IMR-90 (cell line): ENCODE results near the gene NOSTRIN. TPM values are rescaled to one million over a fixed set of nuclear protein-coding genes. Genes with fewer than 3 reads are reported as not detected.

Experiments used
- ATAC-seq: fragments of 200-7000 bp; cut with Tn5 transposase; 2 replicates; pipeline ENCODE4 v1.9.1; 2020; ENCODE audit warnings: low read depth, mild to moderate bottlenecking, moderate library complexity
- BruUV-seq: library from RNA; stranded (reverse); fragments of 400-500 nt; replicated peaks from 2 replicates; lab custom pipeline; 2021; lab: Mats Ljungman, UMichigan
- CTCF ChIA-PET: fragments of 300-600 bp; formaldehyde crosslinking; extraction: SDS; loops from one replicate; lab custom pipeline; 2021; ENCODE audit warnings: antibody characterized with exemption; lab: Yijun Ruan, JAX
- POLR2A ChIA-PET: fragments of 300-600 bp; sonication (Branson Sonifier 250); formaldehyde crosslinking; loops from one replicate; lab custom pipeline; 2022; ENCODE audit warnings: antibody characterized with exemption; ENCODE audit not compliant: unreplicated experiment; lab: Charles Lee
- DNase-seq: peaks from one replicate; pipeline ENCODE4 v3.0.0; 2013
- H2AFZ ChIP-seq: replicated peaks from 2 replicates; pipeline ENCODE3; 2013; ENCODE audit warnings: low read length, mild to moderate bottlenecking; ENCODE audit not compliant: poor library complexity
- H2AK5ac ChIP-seq: 2 replicates; pipeline ENCODE4 v1.6.1; 2013; ENCODE audit warnings: low read depth, low read length, inconsistent platforms
- H2AK9ac ChIP-seq: replicated peaks from 2 replicates; pipeline ENCODE3; 2013; ENCODE audit warnings: mild to moderate bottlenecking, low read depth, low read length, moderate library complexity; ENCODE audit not compliant: poor library complexity
- H2BK120ac ChIP-seq: 2 replicates; pipeline ENCODE4 v1.6.1; 2013; ENCODE audit warnings: low read depth, low read length, inconsistent platforms
- H2BK15ac ChIP-seq: 3 replicates; pipeline ENCODE4 v1.6.1; 2013; ENCODE audit warnings: low read depth, low read length, inconsistent platforms
- H2BK20ac ChIP-seq: 2 replicates; pipeline ENCODE4 v1.6.1; 2013; ENCODE audit warnings: low read depth, mild to moderate bottlenecking, inconsistent platforms, low read length, moderate library complexity
- H2BK5ac ChIP-seq: 2 replicates; pipeline ENCODE4 v1.6.1; 2013; ENCODE audit warnings: mild to moderate bottlenecking, low read depth, low read length, inconsistent platforms; ENCODE audit not compliant: poor library complexity, severe bottlenecking
- H3K14ac ChIP-seq: replicated peaks from 2 replicates; pipeline ENCODE4 v1.6.1; 2013; ENCODE audit warnings: low read depth, low read length, inconsistent platforms
- H3K18ac ChIP-seq: 2 replicates; pipeline ENCODE4 v1.6.1; 2013; ENCODE audit warnings: low read depth, low read length, control low read depth
- H3K23ac ChIP-seq: 2 replicates; pipeline ENCODE4 v1.6.1; 2013; ENCODE audit warnings: low read depth, low read length, inconsistent platforms
- H3K27ac ChIP-seq: 2 replicates; pipeline ENCODE4 v1.5.1; 2013; ENCODE audit warnings: mild to moderate bottlenecking, control low read depth, low read length; ENCODE audit not compliant: insufficient read depth
- H3K27me3 ChIP-seq: 2 replicates; pipeline ENCODE4 v1.6.1; 2013; ENCODE audit warnings: low read length; ENCODE audit not compliant: control insufficient read depth, insufficient read depth
- H3K36me3 ChIP-seq: 2 replicates; pipeline ENCODE4 v1.6.1; 2013; ENCODE audit warnings: low read length, mixed read lengths; ENCODE audit not compliant: control insufficient read depth, insufficient read depth
- H3K4ac ChIP-seq: 2 replicates; pipeline ENCODE4 v1.6.1; 2013; ENCODE audit warnings: low read depth, low read length, inconsistent platforms
- H3K4me1 ChIP-seq: 2 replicates; pipeline ENCODE4 v1.6.1; 2013; ENCODE audit warnings: low read length, mixed read lengths; ENCODE audit not compliant: control insufficient read depth, insufficient read depth
- H3K4me2 ChIP-seq: 2 replicates; pipeline ENCODE4 v1.6.1; 2013; ENCODE audit warnings: low read depth, mild to moderate bottlenecking, control low read depth, low read length, moderate library complexity
- H3K4me3 ChIP-seq: 2 replicates; pipeline ENCODE4 v1.5.1; 2013; ENCODE audit warnings: low read depth, mild to moderate bottlenecking, control low read depth, low read length, moderate library complexity; ENCODE audit not compliant: insufficient read depth
- H3K56ac ChIP-seq: 2 replicates; pipeline ENCODE4 v1.6.1; 2013; ENCODE audit warnings: low read length, inconsistent platforms; ENCODE audit not compliant: insufficient read depth; ENCODE audit errors: extremely low read depth
- H3K79me1 ChIP-seq, 2 experiments: 2 replicates each; pipeline ENCODE4 v1.6.1; 2013; ENCODE audit warnings: low read length in 2 of 2, inconsistent platforms in 1 of 2, low read depth in 1 of 2
- H3K9ac ChIP-seq: 2 replicates; pipeline ENCODE4 v1.6.1; 2013; ENCODE audit warnings: low read depth, low read length, control low read depth
- H3K9me1 ChIP-seq: 2 replicates; pipeline ENCODE4 v1.6.1; 2013; ENCODE audit warnings: low read length, inconsistent platforms; ENCODE audit not compliant: insufficient read depth
- H3K9me3 ChIP-seq: 2 replicates; pipeline ENCODE4 v1.6.1; 2013; ENCODE audit warnings: low read length; ENCODE audit not compliant: control insufficient read depth, insufficient read depth
- H4K20me1 ChIP-seq: 2 replicates; pipeline ENCODE4 v1.6.1; 2013; ENCODE audit warnings: low read length, inconsistent platforms; ENCODE audit not compliant: insufficient read depth
- H4K5ac ChIP-seq: 2 replicates; pipeline ENCODE4 v1.6.1; 2013; ENCODE audit warnings: mild to moderate bottlenecking, low read depth, low read length, control low read depth
- H4K8ac ChIP-seq, 2 experiments: 2 replicates each; pipeline ENCODE4 v1.6.1; 2013; ENCODE audit warnings: low read depth in 2 of 2, low read length in 2 of 2, control low read depth in 1 of 2, inconsistent platforms in 1 of 2
- H4K91ac ChIP-seq: 2 replicates; pipeline ENCODE4 v1.6.1; 2013; ENCODE audit warnings: low read depth, low read length, inconsistent platforms; ENCODE audit not compliant: insufficient read depth
- BHLHE40 ChIP-seq: fragments of 150-350 bp; IDR thresholded peaks from 2 replicates; pipeline ENCODE4 v1.6.1; 2016; ENCODE audit warnings: mild to moderate bottlenecking, low read depth, low read length
- CEBPB ChIP-seq: IDR thresholded peaks from 2 replicates; pipeline ENCODE4 v1.6.1; 2012; ENCODE audit warnings: low read depth, low read length, improper control_type of control experiment
- MXI1 ChIP-seq: IDR thresholded peaks from 2 replicates; pipeline ENCODE4 v1.6.1; 2012; ENCODE audit warnings: low read depth, mild to moderate bottlenecking, low read length, moderate library complexity, borderline replicate concordance
- NFE2L2 ChIP-seq: fragments of 150-350 bp; IDR thresholded peaks from 2 replicates; pipeline ENCODE4 v1.6.1; 2016; ENCODE audit warnings: low read depth, mild to moderate bottlenecking, low read length
- RAD21 ChIP-seq: IDR thresholded peaks from 2 replicates; pipeline ENCODE4 v1.6.1; 2012; ENCODE audit warnings: low read length, improper control_type of control experiment
- SMC3 ChIP-seq: fragments of 150-350 bp; IDR thresholded peaks from 2 replicates; pipeline ENCODE4 v1.6.1; 2016; ENCODE audit warnings: low read depth, mild to moderate bottlenecking, antibody characterized with exemption, low read length, moderate library complexity
- USF2 ChIP-seq: fragments of 150-350 bp; IDR thresholded peaks from 2 replicates; pipeline ENCODE4 v1.6.1; 2017; ENCODE audit warnings: mild to moderate bottlenecking, antibody characterized with exemption, low read length, low read depth
- WGBS, 2 experiments: methylation state at CpG; one replicate each; pipeline versions ENCODE4 v1.1.5 to v1.1.7; 2013; ENCODE audit warnings: missing lambda C conversion rate in 2 of 2; ENCODE audit not compliant: insufficient read length in 1 of 2; ENCODE audit errors: extremely low coverage in 2 of 2; 5-methylcytosine and 5-hydroxymethylcytosine counted together
- dilution Hi-C: fragments of 300-500 bp; cut with HindIII; formaldehyde crosslinking; loops from one replicate; pipeline ENCODE4 v1.14.3; 2018; ENCODE audit warnings: low sequenced_read_pairs; ENCODE audit not compliant: unreplicated experiment
- in situ Hi-C: fragments of 300-500 bp; cut with MboI; formaldehyde crosslinking; loops from 3 replicates; pipeline ENCODE4 v1.14.3; 2019; ENCODE audit warnings: low sequenced_read_pairs, inconsistent platforms, mixed read lengths
- intact Hi-C: fragments of 100-400 bp; cut with micrococcal nuclease; formaldehyde crosslinking; loops from 2 replicates; pipeline ENCODE4 v1.10.0; 2022
- polyA plus RNA-seq, 3 experiments: library from polyadenylated mRNA; depleted of rRNA; stranded (reverse); fragments of >200 nt; gene quantifications; 2 replicates each; pipeline ENCODE4 v1.2.3, GENCODE V29; 2012; ENCODE audit warnings: low replicate concordance in 1 of 3
- total RNA-seq: library from RNA; depleted of rRNA; stranded (reverse); fragments of >200 nt; gene quantifications from 2 replicates; pipeline ENCODE4 v1.2.3, GENCODE V29; 2012

The NOSTRIN gene
- total and polyA plus RNA-seq, 2 of the 4 experiments (the other 2 are of a cell fraction): 0.15 to 0.18 TPM

- H2BK120ac ChIP-seq: no peak overlapping the region
- H3K79me1 ChIP-seq: no peaks in the 10 kb centered on the region
- H4K20me1 ChIP-seq: no peaks in the 10 kb centered on the region
- no peak overlapping the region for H2AK5ac ChIP-seq
- no peak overlapping the region for H3K56ac ChIP-seq
- H3K14ac ChIP-seq: no peak overlapping the region
- H4K8ac ChIP-seq: no peak overlapping the region
- TF ChIP-seq NFE2L2: no peak
- TF ChIP-seq CEBPB: no peak
- TF ChIP-seq SMC3: no peak
- no peak for TF ChIP-seq BHLHE40
- TF ChIP-seq USF2: no peak
- no peak for TF ChIP-seq RAD21
- no peak for TF ChIP-seq MXI1
- ATAC-seq (no peak), DNase-seq (no peak)
- no peaks in the 10 kb centered on the region for H3K9me3 ChIP-seq
- no peak overlapping the region for H3K9ac ChIP-seq
- H3K4me2 ChIP-seq: no peak overlapping the region
- no peaks in the 10 kb centered on the region; the same call in 1 of the 2 replicates for H3K27me3 ChIP-seq
- no peak overlapping the region for H2BK20ac ChIP-seq
- H3K4me3 ChIP-seq: no peak overlapping the region
- no CpG with 5 or more reads among the region's 1 CpG for WGBS, 2 experiments
- BruUV-seq: no TSS peak
- dilution Hi-C loops (no loop called here), intact Hi-C loops (no loop called here), in situ Hi-C loops (no loop called here)
- H3K4ac ChIP-seq: no peak overlapping the region
- H4K5ac ChIP-seq: no peak overlapping the region
- H2AFZ ChIP-seq: no peak overlapping the region
- H2BK15ac ChIP-seq: no peak overlapping the region
- no peak overlapping the region for H2BK5ac ChIP-seq
- no peak overlapping the region for H3K18ac ChIP-seq
- H3K36me3 ChIP-seq: no peaks in the 10 kb centered on the region
- H2AK9ac ChIP-seq: no peak overlapping the region
- H3K27ac ChIP-seq: no peak overlapping the region
- H3K23ac ChIP-seq: no peak overlapping the region
- H4K91ac ChIP-seq: no peak overlapping the region
- POLR2A ChIA-PET: no interaction called here
- no peaks in the 10 kb centered on the region for H3K9me1 ChIP-seq
- CTCF ChIA-PET: no interaction called here
- peaks cover 5% of the 10 kb centered on the region; the same call in 1 of the 2 replicates for H3K4me1 ChIP-seq
Measured at GRCh38 chr2:168798888-168799410, 3.5 kb upstream of the NOSTRIN start.
